GM18868 (cell line): ENCODE data around the gene ARFRP1.

Experiments used
- ATAC-seq: cut with Tn5 transposase; IDR thresholded peaks from one replicate; pipeline ENCODE4 v1.9.1; 2021; ENCODE audit warnings: mild to moderate bottlenecking, moderate library complexity; ENCODE audit not compliant: unreplicated experiment

ARFRP1 gene

DNA sequence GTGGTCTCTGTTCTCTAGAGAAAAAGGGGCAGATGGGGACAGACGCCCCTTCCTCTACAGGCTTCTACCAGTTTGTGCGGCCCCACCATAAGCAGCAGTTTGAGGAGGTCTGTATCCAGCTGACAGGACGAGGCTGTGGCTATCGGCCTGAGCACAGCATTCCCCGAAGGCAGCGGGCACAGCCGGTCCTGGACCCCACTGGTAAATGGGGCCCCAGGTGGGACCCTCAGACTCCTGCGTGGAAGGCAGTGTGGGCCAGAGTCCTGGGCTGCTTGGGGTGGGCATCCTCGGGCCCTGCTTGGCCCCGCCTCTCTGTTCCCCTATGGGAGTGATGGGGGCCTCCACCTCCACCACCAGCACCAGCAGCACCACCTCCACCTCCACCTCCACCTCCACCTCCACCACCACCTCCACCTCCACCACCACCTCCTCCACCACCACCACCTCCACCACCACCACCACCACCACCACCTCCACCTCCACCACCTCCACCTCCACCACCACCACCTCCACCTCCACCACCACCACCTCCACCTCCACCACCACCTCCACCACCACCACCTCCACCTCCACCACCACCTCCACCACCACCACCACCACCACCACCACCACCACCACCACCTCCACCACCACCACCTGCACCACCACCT lies 14.6 kb downstream of the ARFRP1 start:
- ATAC-seq, result no peak

GRCh38 chr20:63692436-63693082 lies 15.2 kb downstream of the ARFRP1 start:
- no peak for ATAC-seq

- ATAC-seq, result no peak
These were observed 15.9 kb downstream of the ARFRP1 start for GRCh38 chr20:63691711-63692435.

DNA sequence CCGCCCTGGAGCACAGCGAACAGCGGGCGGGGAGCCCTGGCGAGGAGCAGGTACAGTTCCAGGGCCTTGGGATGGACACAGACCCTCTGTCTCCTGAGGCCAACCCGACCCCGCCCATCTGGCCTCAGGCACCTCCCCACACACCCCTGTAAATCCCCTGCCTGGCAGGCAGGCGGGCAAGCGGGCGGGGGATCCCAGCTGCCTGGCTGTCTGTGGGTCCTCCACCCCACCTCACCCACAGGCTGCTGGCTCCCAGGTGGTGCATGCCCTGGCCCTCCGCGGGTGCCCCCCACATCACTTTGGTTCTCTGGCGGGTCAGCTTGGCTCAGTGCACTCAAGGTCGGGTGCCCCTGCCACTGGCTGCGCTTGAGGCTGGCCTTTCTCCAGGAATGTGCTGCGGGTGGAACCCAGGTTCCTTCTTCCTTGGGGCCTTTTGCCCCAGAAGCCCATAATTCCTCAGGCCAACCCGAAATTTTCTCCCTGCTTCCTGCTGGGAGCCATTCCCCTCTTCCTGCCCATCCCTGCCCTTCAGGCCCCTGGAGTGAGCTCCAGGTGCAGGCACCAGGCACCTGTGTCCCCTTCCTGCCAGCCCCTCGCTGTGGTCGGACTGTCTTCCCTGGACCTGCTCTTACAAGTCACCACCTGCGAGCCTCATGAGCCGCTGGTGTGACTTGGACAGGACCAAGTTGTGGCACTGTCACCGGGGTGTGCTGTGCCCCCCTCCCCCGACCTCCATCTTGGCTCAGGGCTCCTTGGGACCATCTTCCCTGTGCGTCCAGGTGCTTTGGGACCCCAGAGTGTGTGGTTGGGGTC lies 16.7 kb downstream of the ARFRP1 start:
- ATAC-seq, result no peak

DNA sequence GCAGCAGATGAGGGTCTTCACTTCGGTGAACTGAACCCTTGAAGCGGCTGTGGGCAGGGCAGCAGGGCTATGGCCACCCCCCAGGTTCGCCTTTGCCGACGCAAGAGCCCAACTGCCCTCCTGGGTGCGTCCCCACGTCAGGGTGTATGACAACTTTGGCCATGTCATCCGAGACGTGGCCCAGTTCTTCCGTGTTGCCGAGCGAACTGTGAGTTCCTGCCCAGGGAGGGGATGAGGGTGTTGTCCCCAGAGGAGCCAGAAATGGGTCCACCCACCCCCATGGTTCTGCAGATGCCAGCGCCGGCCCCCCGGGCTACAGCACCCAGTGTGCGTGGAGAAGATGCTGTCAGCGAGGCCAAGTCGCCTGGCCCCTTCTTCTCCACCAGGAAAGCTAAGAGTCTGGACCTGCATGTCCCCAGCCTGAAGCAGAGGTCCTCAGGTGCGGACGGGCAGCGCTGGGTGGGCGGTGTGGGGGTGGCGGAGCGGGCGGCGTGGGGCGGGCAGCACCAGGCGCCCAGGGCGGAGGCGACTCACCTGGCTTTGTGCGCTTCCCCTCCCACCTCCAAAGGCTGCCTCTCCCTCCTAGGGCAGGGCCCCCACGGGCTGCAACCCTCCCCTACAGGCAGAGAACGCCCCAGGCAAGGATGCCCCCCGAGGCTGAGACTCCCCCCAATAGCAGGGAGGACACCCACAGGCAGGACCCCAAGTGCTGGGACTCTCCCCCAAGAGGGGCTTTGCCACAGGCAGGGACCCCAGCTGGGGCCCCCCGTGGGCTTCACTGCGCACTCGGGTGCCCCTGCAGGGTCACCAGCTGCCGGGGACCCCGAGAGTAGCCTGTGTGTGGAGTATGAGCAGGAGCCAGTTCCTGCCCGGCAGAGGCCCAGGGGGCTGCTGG lies 17.5 kb downstream of the ARFRP1 start:
- ATAC-seq, result no peak

DNA sequence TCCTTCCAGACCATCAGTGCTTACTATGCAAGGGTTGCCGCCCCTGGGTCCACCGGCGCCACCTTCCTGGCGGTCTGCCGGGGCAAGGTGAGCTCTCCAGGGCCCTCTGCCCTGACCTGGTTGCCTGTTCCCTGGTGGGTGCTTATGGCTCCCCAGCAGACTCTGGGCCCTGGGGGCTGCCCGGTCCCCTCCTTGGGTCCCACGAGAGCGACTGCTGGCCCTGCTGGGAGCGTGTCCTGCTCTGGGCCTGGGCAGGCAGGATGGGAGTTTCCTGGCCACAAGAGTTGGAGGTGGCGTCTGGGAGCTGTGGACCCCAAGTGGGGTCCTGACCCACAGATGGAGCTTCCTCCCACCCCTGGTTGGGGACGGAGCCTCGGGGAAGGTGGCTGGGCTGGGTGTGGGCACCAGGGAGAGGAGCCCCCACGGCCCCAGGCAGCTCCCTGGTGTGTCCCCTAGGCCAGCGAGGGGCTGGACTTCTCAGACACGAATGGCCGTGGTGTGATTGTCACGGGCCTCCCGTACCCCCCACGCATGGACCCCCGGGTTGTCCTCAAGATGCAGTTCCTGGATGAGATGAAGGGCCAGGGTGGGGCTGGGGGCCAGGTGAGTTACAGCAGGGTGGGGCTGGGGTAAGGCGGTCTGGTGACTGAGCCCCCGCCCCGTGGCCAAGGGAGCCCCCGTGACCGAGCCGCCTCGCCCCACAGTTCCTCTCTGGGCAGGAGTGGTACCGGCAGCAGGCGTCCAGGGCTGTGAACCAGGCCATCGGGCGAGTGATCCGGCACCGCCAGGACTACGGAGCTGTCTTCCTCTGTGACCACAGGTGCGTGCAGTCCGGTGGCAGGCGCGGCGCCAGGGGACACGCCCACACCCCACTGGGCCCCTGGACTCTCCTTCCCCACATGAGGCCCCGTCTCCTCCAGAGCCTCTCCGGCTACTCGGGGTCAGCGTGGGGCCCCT lies 18.5 kb downstream of the ARFRP1 start:
- ATAC-seq, result no peak

GRCh38 chr20:63688228-63689045 lies 19.3 kb downstream of the ARFRP1 start:
- no peak for ATAC-seq

DNA sequence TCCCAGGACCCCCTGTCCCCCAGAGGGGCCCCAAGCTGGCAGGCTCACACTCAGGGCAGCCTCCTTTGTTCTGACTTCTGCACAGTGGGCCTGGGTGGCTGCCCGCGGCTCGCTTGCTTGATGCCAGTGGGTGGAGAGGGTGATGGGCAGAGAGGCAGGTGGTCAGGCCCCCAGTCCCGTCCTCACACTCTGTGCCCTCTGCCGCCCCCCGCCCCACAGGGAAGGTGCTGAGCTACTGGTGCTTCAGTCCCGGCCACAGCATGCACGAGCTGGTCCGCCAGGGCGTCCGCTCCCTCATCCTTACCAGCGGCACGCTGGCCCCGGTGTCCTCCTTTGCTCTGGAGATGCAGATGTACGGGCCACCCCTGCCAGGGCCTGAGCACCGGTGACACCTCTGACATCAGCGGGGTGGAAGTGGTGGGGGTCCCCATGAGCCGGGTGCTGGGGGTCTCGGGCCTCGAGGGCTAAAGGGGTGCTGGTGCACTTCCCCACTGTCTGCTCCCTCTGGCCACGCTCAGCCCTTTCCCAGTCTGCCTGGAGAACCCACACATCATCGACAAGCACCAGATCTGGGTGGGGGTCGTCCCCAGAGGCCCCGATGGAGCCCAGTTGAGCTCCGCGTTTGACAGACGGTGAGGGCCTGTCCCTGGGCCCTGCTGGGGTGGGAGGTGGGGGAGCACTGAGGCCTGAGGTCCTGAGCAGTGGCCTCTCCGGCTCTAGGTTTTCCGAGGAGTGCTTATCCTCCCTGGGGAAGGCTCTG lies 20.2 kb downstream of the ARFRP1 start:
- ATAC-seq, result no peak

DNA sequence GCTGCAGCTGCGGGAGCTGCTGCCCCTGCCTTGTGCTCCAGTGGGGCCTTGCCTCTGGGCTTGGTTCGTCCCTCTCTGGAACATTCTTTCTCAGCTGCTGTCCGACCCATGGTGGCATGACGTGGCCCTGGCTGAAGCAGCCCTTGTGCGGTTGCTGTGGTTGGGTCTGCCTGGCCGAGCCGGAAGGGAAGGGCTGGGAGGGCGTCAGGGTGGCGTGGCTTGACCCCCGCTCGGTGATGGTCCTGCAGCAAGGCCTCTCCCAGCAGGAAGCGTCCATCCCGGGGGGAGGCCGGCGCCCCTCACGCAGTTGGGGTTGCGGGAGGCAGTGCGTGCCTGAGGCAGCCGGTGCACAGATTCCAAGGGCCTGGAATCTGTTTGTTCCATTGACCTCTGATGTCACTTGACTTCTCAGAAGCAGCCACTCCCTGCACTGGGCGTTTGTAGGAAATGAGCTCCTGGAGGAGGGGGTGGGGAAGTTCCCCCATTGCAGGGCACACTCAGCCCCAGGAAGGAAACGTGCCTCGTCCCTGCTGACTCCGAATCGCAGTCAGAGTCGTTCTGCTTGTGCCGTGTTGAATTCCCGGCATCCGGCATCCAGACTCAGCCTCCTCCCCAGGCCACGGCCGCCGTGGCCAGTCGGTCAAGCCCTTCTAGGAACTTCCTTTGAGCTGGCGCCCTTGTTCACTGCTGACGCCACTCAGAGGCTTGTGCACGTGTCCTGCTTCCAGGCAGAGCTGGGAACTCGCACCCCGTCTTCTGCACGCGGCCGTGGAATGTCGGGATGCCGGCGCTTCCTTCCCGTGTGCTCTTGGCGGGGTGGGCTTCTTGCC lies 21.1 kb downstream of the ARFRP1 start:
- no peak for ATAC-seq

GRCh38 chr20:63686094-63686491 lies 21.7 kb downstream of the ARFRP1 start:
- no peak for ATAC-seq

GRCh38 chr20:63685269-63686026 lies 22.3 kb downstream of the ARFRP1 start:
- no peak for ATAC-seq

GRCh38 chr20:63682384-63683139 lies 25.2 kb downstream of the ARFRP1 start:
- no peak for ATAC-seq

DNA sequence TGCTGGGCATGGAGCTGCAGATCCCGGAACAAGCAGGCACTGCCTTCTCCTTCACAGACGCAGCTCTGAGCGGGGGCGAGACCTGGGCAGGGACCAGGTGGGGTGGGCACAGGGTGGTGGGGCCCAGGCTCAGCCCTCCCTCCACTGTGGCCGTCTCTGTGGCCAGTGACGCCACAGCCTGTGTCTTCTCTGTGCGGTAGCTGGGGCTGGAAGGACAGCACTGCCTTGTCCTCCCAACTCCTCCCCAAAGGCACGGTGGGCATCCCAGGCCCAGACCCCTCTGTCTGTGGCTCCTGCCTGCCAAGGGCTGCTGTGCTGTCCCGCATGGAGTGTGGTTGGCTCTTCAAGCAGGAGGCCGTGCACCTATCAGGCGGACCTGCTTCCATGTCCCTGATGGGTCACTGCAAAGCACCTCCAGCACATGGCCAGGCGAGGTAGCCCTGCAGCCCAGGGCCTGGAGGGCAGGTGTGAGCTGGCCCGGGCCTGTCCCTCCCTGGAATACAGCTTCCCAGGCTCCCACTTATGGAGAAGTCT lies 26.1 kb downstream of the ARFRP1 start:
- no peak for ATAC-seq

DNA sequence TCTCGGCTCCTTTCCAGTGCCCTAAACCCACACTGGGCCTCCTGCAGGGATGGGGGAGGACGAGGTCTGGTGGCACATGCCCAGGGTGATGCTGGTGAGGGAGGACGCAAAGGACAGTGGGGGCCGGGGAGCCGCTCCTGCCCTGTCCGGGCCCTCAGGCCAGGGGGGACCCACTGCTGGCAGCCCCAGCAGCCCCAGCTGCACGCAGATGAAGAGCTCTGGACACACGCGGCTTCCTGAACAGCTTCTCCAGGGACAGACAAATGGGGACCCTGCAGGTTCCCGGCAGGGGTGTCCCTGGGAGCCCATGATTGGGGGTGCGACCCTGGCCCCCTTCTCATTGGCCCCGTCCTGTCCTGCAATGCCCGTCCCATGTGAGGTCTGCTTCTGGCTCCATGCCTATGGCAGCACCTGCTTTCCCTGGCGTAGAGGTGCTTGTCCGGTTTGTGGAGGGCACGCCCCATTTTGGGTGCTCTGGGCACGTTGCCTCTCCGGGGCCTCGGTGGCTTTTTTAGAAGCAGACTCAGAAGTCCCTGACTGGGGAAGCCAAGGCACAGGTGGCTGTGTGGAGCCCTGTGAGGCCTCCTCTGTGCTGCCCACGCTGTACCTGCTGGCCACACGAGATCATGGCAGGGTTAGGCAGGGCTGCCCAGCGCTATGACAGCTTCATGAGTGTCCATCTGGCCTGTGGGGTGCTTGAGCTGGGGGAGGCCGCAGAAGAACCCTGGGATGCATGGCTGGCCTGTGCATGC lies 26.7 kb downstream of the ARFRP1 start:
- ATAC-seq, result no peak
